PC-3 (cell line): ENCODE measurements around the gene CPOX. TPM values are rescaled to one million over a fixed set of nuclear protein-coding genes. Genes with fewer than 3 reads are reported as not detected.

Experiments
- ATAC-seq: fragments of 200-7000 bp; cut with Tn5 transposase; 2 replicates; pipeline ENCODE4 v1.9.1; 2020; ENCODE audit warnings: mild to moderate bottlenecking, moderate library complexity
- BruUV-seq: library from RNA; stranded (reverse); fragments of 400-500 nt; replicated peaks from 2 replicates; lab custom pipeline; 2021; lab: Mats Ljungman, UMichigan
- CTCF ChIA-PET: fragments of 300-600 bp; sonication (Branson Sonifier 250); formaldehyde crosslinking; loops from one replicate; lab custom pipeline; 2022; ENCODE audit warnings: antibody characterized with exemption; lab: Charles Lee
- POLR2A ChIA-PET: fragments of 300-600 bp; sonication (Branson Sonifier 250); formaldehyde crosslinking; loops from one replicate; lab custom pipeline; 2022; ENCODE audit warnings: antibody characterized with exemption; ENCODE audit not compliant: unreplicated experiment; lab: Charles Lee
- DNase-seq: peaks from one replicate; pipeline ENCODE4 v3.0.0-alpha.2; 2015
- H2AFZ ChIP-seq: fragments of 300-600 bp; sonication (generic); 2 replicates; pipeline ENCODE4 v1.6.0; 2016; ENCODE audit warnings: antibody characterized with exemption, low read length
- H3F3A ChIP-seq: fragments of 300-600 bp; sonication (generic); one replicate; pipeline ENCODE4 v1.6.0; 2017; ENCODE audit warnings: antibody characterized with exemption, low read length, control low read depth, mild to moderate bottlenecking; ENCODE audit not compliant: unreplicated experiment
- H3K27ac ChIP-seq: fragments of 300-600 bp; sonication (generic); 2 replicates; pipeline ENCODE4 v1.5.1; 2016; ENCODE audit warnings: mild to moderate bottlenecking, low read length
- H3K27me3 ChIP-seq: fragments of 300-600 bp; sonication (generic); 2 replicates; pipeline ENCODE4 v1.6.1; 2016; ENCODE audit warnings: low read length, mixed read lengths
- H3K36me3 ChIP-seq: fragments of 300-600 bp; sonication (generic); 2 replicates; pipeline ENCODE4 v1.6.1; 2016; ENCODE audit warnings: low read depth, mixed run types, low read length, mixed read lengths
- H3K4me1 ChIP-seq: fragments of 300-600 bp; sonication (generic); 2 replicates; pipeline ENCODE4 v1.5.1; 2016; ENCODE audit warnings: low read length; ENCODE audit not compliant: insufficient read depth
- H3K4me2 ChIP-seq: fragments of 300-600 bp; sonication (generic); 2 replicates; pipeline ENCODE4 v1.6.0; 2016; ENCODE audit warnings: low read length
- H3K4me3 ChIP-seq: fragments of 300-600 bp; sonication (generic); 2 replicates; pipeline ENCODE4 v1.5.1; 2016; ENCODE audit warnings: mild to moderate bottlenecking, low read length, mixed read lengths
- H3K79me2 ChIP-seq: fragments of 300-600 bp; sonication (generic); 2 replicates; pipeline ENCODE4 v1.6.1; 2017; ENCODE audit warnings: low read length, mixed read lengths
- H3K9ac ChIP-seq: fragments of 300-600 bp; sonication (generic); 2 replicates; pipeline ENCODE4 v1.6.0; 2016; ENCODE audit warnings: mild to moderate bottlenecking, low read length
- H3K9me2 ChIP-seq: fragments of 300-600 bp; sonication (generic); replicated peaks from 2 replicates; pipeline ENCODE4 v1.6.1; 2016; ENCODE audit warnings: mixed run types, low read length, mixed read lengths
- H3K9me3 ChIP-seq: fragments of 300-600 bp; sonication (generic); 2 replicates; pipeline ENCODE4 v1.6.1; 2016; ENCODE audit warnings: low read length, mixed read lengths
- H4K20me1 ChIP-seq: fragments of 300-600 bp; sonication (generic); 2 replicates; pipeline ENCODE4 v1.6.1; 2016; ENCODE audit warnings: low read length, mixed read lengths
- EZH2 ChIP-seq: fragments of 300-600 bp; sonication (generic); IDR thresholded peaks from one replicate; pipeline ENCODE4 v1.6.1; 2017; ENCODE audit warnings: antibody characterized with exemption, mild to moderate bottlenecking, low read length; ENCODE audit not compliant: unreplicated experiment
- EZH2phosphoT487 ChIP-seq: fragments of 300-600 bp; sonication (generic); IDR thresholded peaks from 2 replicates; pipeline ENCODE4 v1.6.1; 2018; ENCODE audit warnings: mild to moderate bottlenecking, antibody characterized with exemption, low read length, borderline replicate concordance
- intact Hi-C: fragments of 100-400 bp; cut with micrococcal nuclease; formaldehyde crosslinking; loops from 2 replicates; pipeline ENCODE4 v1.9.0; 2023
- total RNA-seq: library from RNA; depleted of rRNA; stranded (reverse); fragments of >200 nt; gene quantifications from 2 replicates; pipeline ENCODE4 v1.2.3, GENCODE V29; 2014
- TF ChIP-seq, protein P1 (sequence below): fragments of 300-600 bp; sonication (generic); conservative IDR thresholded peaks from 2 replicates; pipeline ENCODE4 v1.5.1; 2017; ENCODE audit warnings: antibody characterized with exemption, low read depth, mild to moderate bottlenecking, low read length

CPOX gene
- total RNA-seq, 1 experiment from 2014 or later = 62.0 TPM

DNA sequence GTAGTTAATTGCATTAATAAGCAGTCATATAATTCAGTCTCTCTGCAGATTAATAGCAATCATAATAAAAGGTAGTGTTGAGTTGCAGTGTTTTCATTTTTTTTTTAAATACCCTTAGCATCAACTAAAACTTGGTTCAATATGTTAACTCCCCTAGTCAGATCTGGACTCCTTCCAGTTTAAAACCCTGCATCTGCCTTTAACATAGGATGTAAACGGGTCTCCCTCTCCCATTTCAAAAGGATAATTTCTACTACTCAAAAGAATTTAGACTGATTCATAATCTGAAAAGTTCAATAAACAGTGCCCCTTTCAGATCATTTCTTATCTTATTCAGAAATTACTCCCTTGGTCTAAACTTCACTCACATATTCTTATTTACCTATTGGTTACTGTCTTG, 11.4 kb downstream of the CPOX start:
- Histone ChIP-seq H3K9me3 (no peaks in the 10 kb centered on the region), H4K20me1 (0 out of 2 replicates have a peak, but pooled peaks cover 3% of the 10 kb centered on the region), H3K4me3 (no peak overlapping the region), H3K36me3 (peaks cover 32% of the 10 kb centered on the region), H3K4me2 (no peak overlapping the region), H3K9ac (no peak overlapping the region), H3K9me2 (no peaks in the 10 kb centered on the region), H3K27me3 (no peaks in the 10 kb centered on the region), H3K79me2 (no peaks in the 10 kb centered on the region), H3K4me1 (peaks cover 10% of the 10 kb centered on the region), H2AFZ (no peak overlapping the region), H3F3A (no peaks in the 10 kb centered on the region), H3K27ac (no peak overlapping the region)
- no peak for TF ChIP-seq EZH2phosphoT487
- TF ChIP-seq, protein P1, sequence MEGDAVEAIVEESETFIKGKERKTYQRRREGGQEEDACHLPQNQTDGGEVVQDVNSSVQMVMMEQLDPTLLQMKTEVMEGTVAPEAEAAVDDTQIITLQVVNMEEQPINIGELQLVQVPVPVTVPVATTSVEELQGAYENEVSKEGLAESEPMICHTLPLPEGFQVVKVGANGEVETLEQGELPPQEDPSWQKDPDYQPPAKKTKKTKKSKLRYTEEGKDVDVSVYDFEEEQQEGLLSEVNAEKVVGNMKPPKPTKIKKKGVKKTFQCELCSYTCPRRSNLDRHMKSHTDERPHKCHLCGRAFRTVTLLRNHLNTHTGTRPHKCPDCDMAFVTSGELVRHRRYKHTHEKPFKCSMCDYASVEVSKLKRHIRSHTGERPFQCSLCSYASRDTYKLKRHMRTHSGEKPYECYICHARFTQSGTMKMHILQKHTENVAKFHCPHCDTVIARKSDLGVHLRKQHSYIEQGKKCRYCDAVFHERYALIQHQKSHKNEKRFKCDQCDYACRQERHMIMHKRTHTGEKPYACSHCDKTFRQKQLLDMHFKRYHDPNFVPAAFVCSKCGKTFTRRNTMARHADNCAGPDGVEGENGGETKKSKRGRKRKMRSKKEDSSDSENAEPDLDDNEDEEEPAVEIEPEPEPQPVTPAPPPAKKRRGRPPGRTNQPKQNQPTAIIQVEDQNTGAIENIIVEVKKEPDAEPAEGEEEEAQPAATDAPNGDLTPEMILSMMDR = no peak
- no peak for TF ChIP-seq EZH2
- no peak for DNase-seq
- no peak for ATAC-seq
- ChIA-PET CTCF (no interaction called here), POLR2A (no interaction called here)
- BruUV-seq = no TSS peak
- intact Hi-C loops = no loop called here

DNA sequence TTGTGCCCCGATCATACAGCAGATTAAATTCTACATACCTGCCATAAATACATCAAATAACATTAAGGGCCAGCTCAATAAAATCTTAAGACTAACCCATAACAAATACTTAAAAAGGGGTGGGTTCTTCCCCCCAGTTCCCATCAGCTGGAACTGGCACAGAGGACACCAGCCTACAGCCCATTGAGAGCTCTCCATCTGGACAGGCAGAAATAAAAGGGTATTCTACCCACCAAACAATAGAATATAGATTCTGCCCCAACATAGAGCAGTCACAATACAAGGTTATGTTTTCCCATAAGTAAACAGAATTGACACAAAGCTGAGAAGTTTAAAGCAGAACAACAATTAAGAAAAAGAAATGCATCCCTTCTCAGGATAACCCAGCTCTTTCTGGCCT, 11.9 kb downstream of the CPOX start:
- Histone ChIP-seq H4K20me1 (0 out of 2 replicates have a peak, but pooled peaks cover 3% of the 10 kb centered on the region), H3K4me2 (no peak overlapping the region), H3F3A (no peaks in the 10 kb centered on the region), H3K9ac (no peak overlapping the region), H3K9me3 (no peaks in the 10 kb centered on the region), H3K4me1 (peaks cover 10% of the 10 kb centered on the region), H3K9me2 (no peaks in the 10 kb centered on the region), H3K79me2 (no peaks in the 10 kb centered on the region), H3K4me3 (no peak overlapping the region), H3K36me3 (peaks cover 33% of the 10 kb centered on the region), H3K27me3 (no peaks in the 10 kb centered on the region), H2AFZ (no peak overlapping the region), H3K27ac (no peak overlapping the region)
- ChIA-PET POLR2A (interaction anchor here (0.6 kb wide), 1 partner anchor 180 kb away, joined by 4 read pairs; no protein-coding TSS in a partner anchor), CTCF (no interaction called here)
- ATAC-seq = no peak
- BruUV-seq = no TSS peak
- intact Hi-C loops = no loop called here
- TF ChIP-seq, protein P1 = no peak
- no peak for DNase-seq

DNA sequence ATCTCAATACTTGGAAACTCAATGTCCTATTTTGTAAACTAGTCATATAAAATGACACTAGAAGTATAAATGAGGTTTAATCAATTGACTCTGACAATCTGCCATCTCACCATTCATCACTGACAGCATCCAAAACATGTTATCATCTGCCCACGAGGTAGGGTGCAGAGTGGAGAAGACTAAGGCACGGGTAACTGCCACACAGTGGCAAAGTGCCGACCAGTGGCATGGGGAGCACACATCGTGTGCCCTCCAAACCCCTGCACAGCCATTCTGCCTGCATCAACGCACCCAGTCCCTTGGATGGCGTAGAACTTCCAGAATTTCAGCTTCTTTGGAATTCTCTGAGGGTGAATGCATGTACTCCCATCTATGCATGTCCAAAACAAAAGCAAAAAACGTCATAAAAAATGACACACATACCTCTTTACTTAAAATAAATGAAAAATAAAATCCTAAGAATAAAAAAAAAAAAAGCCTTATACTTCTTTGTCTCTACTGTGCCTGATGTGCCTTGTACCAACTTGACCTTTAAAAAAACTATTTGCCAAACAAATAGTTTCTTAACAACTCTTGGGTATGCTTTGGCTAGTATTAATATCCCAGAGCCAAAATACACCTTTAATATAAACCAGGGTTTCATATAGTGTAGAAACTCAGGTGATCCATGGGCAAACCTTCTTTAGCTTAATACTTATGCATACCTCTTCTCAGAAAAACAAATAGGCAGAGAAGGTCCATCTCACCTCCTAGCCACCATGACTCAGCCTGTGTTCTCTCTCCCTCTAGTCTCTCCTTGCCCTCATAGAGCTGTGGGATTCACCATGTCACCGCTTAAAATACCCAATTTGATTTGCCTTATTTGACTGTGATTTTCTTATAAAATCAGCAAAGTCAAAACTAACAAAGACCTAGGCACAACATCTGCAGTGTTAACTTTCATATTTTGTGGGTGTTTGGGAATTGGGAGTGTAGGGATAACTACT, 12.7 kb downstream of the CPOX start:
- TF ChIP-seq, protein P1 = no peak
- TF ChIP-seq EZH2 = no peak
- TF ChIP-seq EZH2phosphoT487 = no peak
- H3K79me2 ChIP-seq = no peaks in the 10 kb centered on the region
- H3K9ac ChIP-seq = no peak overlapping the region
- intact Hi-C loops = no loop called here
- 0 out of 2 replicates have a peak, but pooled peaks cover 3% of the 10 kb centered on the region for H4K20me1 ChIP-seq
- ChIA-PET CTCF (no interaction called here), POLR2A (interaction anchor here (0.6 kb wide), 1 partner anchor 181 kb away, joined by 4 read pairs; no protein-coding TSS in a partner anchor)
- H3K36me3 ChIP-seq = peaks cover 35% of the 10 kb centered on the region
- H3K4me3 ChIP-seq = no peak overlapping the region
- no peak for DNase-seq
- no TSS peak for BruUV-seq
- H3K9me2 ChIP-seq = no peaks in the 10 kb centered on the region
- no peaks in the 10 kb centered on the region for H3K27me3 ChIP-seq
- no peak overlapping the region for H3K4me2 ChIP-seq
- ATAC-seq = no peak
- no peaks in the 10 kb centered on the region for H3K9me3 ChIP-seq
- H3F3A ChIP-seq = no peaks in the 10 kb centered on the region
- H2AFZ ChIP-seq = no peak overlapping the region
- no peak overlapping the region for H3K27ac ChIP-seq
- H3K4me1 ChIP-seq = peaks cover 10% of the 10 kb centered on the region
